ENCODE data around the gene SPEG.

- TF ChIP-seq CTCF (IDR thresholded peaks at IDR 0.05) (no peak), POLR2A (IDR thresholded peaks at IDR 0.05) (peak; percentile 29 to 72)
Measured at GRCh38 chr2:219543596-219544358, 109.1 kb downstream of the SPEG start, which contains the start of the genes CHPF and TMEM198.

Data from Peyer's patch (tissue), 4 donors.